CD14-positive monocyte (primary cell): Measurements from ENCODE around the gene FASN. TPM values are rescaled to one million over a fixed set of nuclear protein-coding genes. Genes with fewer than 3 reads are reported as not detected.

Experiments
- DNase-seq, 3 donors: peaks; one replicate each; pipeline ENCODE4 v3.0.0-alpha.2; 2011 to 2022
- H2AFZ ChIP-seq: 2 replicates; pipeline ENCODE4 v1.6.0; 2012; ENCODE audit warnings: mild to moderate bottlenecking, low read depth, low read length, inconsistent platforms; ENCODE audit not compliant: insufficient read depth, poor library complexity, severe bottlenecking
- H3K27ac ChIP-seq, 2 donors: 1 replicate in 1 of 2; 2 replicates in 1 of 2; pipeline ENCODE4 v1.5.1; 2012 to 2013; ENCODE audit warnings: low read length in 2 of 2, control low read depth in 1 of 2, inconsistent platforms in 1 of 2, low read depth in 1 of 2, mild to moderate bottlenecking in 1 of 2
- H3K27me3 ChIP-seq, 2 donors: one replicate each; pipeline versions ENCODE4 v1.6.0 to v1.6.1; 2011 to 2013; ENCODE audit warnings: low read length in 2 of 2; ENCODE audit not compliant: control insufficient read depth in 2 of 2, insufficient read depth in 2 of 2
- H3K36me3 ChIP-seq, 2 donors: replicated peaks in 1 of 2; 1 replicate in 1 of 2; 2 replicates in 1 of 2; pipeline versions ENCODE4 v1.5.1 to v1.6.1; 2012 to 2013; ENCODE audit warnings: low read length in 2 of 2, control low read depth in 1 of 2, inconsistent platforms in 1 of 2, mild to moderate bottlenecking in 1 of 2; ENCODE audit not compliant: insufficient read depth in 2 of 2, control insufficient read depth in 1 of 2
- H3K4me1 ChIP-seq, 2 donors: 1 replicate in 1 of 2; 2 replicates in 1 of 2; pipeline versions ENCODE4 v1.5.1 to v1.6.1; 2012 to 2013; ENCODE audit warnings: low read length in 2 of 2, control low read depth in 1 of 2, inconsistent platforms in 1 of 2, mild to moderate bottlenecking in 1 of 2, moderate library complexity in 1 of 2; ENCODE audit not compliant: insufficient read depth in 2 of 2, control insufficient read depth in 1 of 2
- H3K4me2 ChIP-seq: replicated peaks from 2 replicates; pipeline ENCODE3; 2012; ENCODE audit warnings: low read length, moderate library complexity, mild to moderate bottlenecking; ENCODE audit not compliant: poor library complexity, severe bottlenecking; ENCODE audit errors: extremely low read depth
- H3K4me3 ChIP-seq, 3 experiments: fragments of 200-600 bp in 1 of 3; sonication (generic) in 1 of 3; replicated peaks in 1 of 3; 1 replicate in 2 of 3; 2 replicates in 1 of 3; pipeline ENCODE4 v1.5.1; 2011 to 2013; ENCODE audit warnings: low read length in 3 of 3, mild to moderate bottlenecking in 3 of 3, control low read depth in 2 of 3, low read depth in 2 of 3, inconsistent platforms in 1 of 3, moderate library complexity in 1 of 3
- H3K79me2 ChIP-seq: 2 replicates; pipeline ENCODE4 v1.6.0; 2012; ENCODE audit warnings: mild to moderate bottlenecking, control low read depth, inconsistent platforms, low read length, moderate library complexity; ENCODE audit not compliant: insufficient read depth
- H3K9ac ChIP-seq: 2 replicates; pipeline ENCODE4 v1.6.0; 2017; ENCODE audit warnings: low read length, mild to moderate bottlenecking; ENCODE audit not compliant: insufficient read depth, poor library complexity, severe bottlenecking
- H3K9me3 ChIP-seq, 2 donors: replicated peaks in 1 of 2; 1 replicate in 1 of 2; 2 replicates in 1 of 2; pipeline versions ENCODE4 v1.5.1 to v1.6.1; 2012 to 2013; ENCODE audit warnings: low read length in 2 of 2, control low read depth in 1 of 2; ENCODE audit not compliant: control insufficient read depth in 1 of 2, insufficient read depth in 1 of 2
- H4K20me1 ChIP-seq: 2 replicates; pipeline ENCODE4 v1.6.0; 2012; ENCODE audit warnings: mild to moderate bottlenecking, low read length, control low read depth, moderate library complexity; ENCODE audit not compliant: insufficient read depth
- H3K27ac Mint-ChIP-seq, 7 donors: one replicate each; pipeline ENCODE4 v1.8.0; 2020; ENCODE audit warnings: mild to moderate bottlenecking in 7 of 7, mixed read lengths in 7 of 7, moderate library complexity in 6 of 7, inconsistent platforms in 2 of 7
- H3K27me3 Mint-ChIP-seq, 3 donors: one replicate each; pipeline ENCODE4 v1.8.0; 2021 to 2022; ENCODE audit warnings: low read depth in 3 of 3, mild to moderate bottlenecking in 3 of 3, mixed read lengths in 3 of 3, moderate library complexity in 3 of 3, inconsistent platforms in 1 of 3
- H3K36me3 Mint-ChIP-seq, 2 donors: one replicate each; pipeline ENCODE4 v1.8.0; 2020; ENCODE audit warnings: mixed read lengths in 2 of 2, inconsistent platforms in 1 of 2, mild to moderate bottlenecking in 1 of 2
- H3K4me1 Mint-ChIP-seq: one replicate; pipeline ENCODE4 v1.8.0; 2020; ENCODE audit warnings: mild to moderate bottlenecking, mixed read lengths
- H3K4me3 Mint-ChIP-seq, 2 donors: one replicate each; pipeline ENCODE4 v1.8.0; 2020; ENCODE audit warnings: mild to moderate bottlenecking in 2 of 2, mixed read lengths in 2 of 2, moderate library complexity in 1 of 2
- H3K9me3 Mint-ChIP-seq, 7 donors: one replicate each; pipeline ENCODE4 v1.8.0; 2020 to 2022; ENCODE audit warnings: mixed read lengths in 7 of 7, mild to moderate bottlenecking in 6 of 7, moderate library complexity in 6 of 7, inconsistent platforms in 2 of 7
- CTCF ChIP-seq: fragments of 200-600 bp; IDR thresholded peaks from one replicate; pipeline ENCODE4 v1.8.0; 2022; ENCODE audit warnings: antibody characterized with exemption, mild to moderate bottlenecking
- WGBS: methylation state at CpG from one replicate; pipeline ENCODE4 v1.1.5; 2013; ENCODE audit warnings: missing lambda C conversion rate; ENCODE audit not compliant: insufficient coverage; 5-methylcytosine and 5-hydroxymethylcytosine counted together
- intact Hi-C, 2 donors: fragments of 100-400 bp; cut with micrococcal nuclease; formaldehyde crosslinking; loops; one replicate each; pipeline versions ENCODE4 v1.15.0 to v1.15.1; 2023
- polyA plus RNA-seq, 3 donors: library from polyadenylated mRNA; depleted of rRNA in 1 of 3; unstranded in 2 of 3; stranded (reverse) in 1 of 3; fragments of 300-500 nt in 2 of 3; fragments of >200 nt in 1 of 3; fragmentation: Illumina TruSeq in 2 of 3; gene quantifications; 1 replicate in 2 of 3; 2 replicates in 1 of 3; pipeline ENCODE4 v1.2.3, GENCODE V29; 2012 to 2021

Gene FASN
- polyA plus RNA-seq, 3 donors = 0.08 to 8.4 (median 0.13) TPM

- Histone ChIP-seq H3K27ac (no peak overlapping the region), H3K4me2 (no peak overlapping the region), H3K4me1 (no peaks in the 10 kb centered on the region), H3K9me3 (no peaks in the 10 kb centered on the region), H2AFZ (no peak overlapping the region), H4K20me1 (no peaks in the 10 kb centered on the region), H3K9ac (no peak overlapping the region), H3K4me3 (no peak overlapping the region), H3K27me3 (no peaks in the 10 kb centered on the region), H3K36me3 (peaks cover 0 to 3% of the 10 kb centered on the region in 2 donors), H3K79me2 (no peaks in the 10 kb centered on the region)
- Mint-ChIP-seq H3K36me3 (peaks cover 5 to 13% of the 10 kb centered on the region in 2 donors), H3K4me3 (no peak overlapping the region), H3K27ac (no peak overlapping the region), H3K9me3 (peaks cover 0 to 2% (median 0%) of the 10 kb centered on the region in 7 donors), H3K27me3 (no peaks in the 10 kb centered on the region), H3K4me1 (no peaks in the 10 kb centered on the region)
- no peak for TF ChIP-seq CTCF
- 98% methylated on average over 6 of the region's 9 CpGs for WGBS
- DNase-seq = no peak
- intact Hi-C loops = no loop called here
Observed at GRCh38 chr17:82127704-82128103, 29.7 kb upstream of the FASN start.

- H3K9ac ChIP-seq = no peak overlapping the region
- H3K79me2 ChIP-seq = no peaks in the 10 kb centered on the region
- WGBS = 89% methylated on average over 11 of the region's 11 CpGs
- no peaks in the 10 kb centered on the region for H3K27me3 Mint-ChIP-seq
- no peak overlapping the region for H3K27ac Mint-ChIP-seq
- H2AFZ ChIP-seq = no peak overlapping the region
- peaks cover under 1% of the 10 kb centered on the region for H3K4me1 Mint-ChIP-seq
- no peak overlapping the region for H3K4me2 ChIP-seq
- H4K20me1 ChIP-seq = no peaks in the 10 kb centered on the region
- H3K4me1 ChIP-seq = peaks cover under 1 to 3% of the 10 kb centered on the region in 2 donors
- no peaks in the 10 kb centered on the region for H3K9me3 ChIP-seq
- no peak overlapping the region for H3K4me3 Mint-ChIP-seq
- peaks cover 0 to 2% (median 0%) of the 10 kb centered on the region in 7 donors for H3K9me3 Mint-ChIP-seq
- peaks cover 8 to 15% of the 10 kb centered on the region in 2 donors for H3K36me3 Mint-ChIP-seq
- H3K4me3 ChIP-seq = no peak overlapping the region
- no peak for DNase-seq
- TF ChIP-seq CTCF = no peak
- H3K27me3 ChIP-seq = no peaks in the 10 kb centered on the region
- intact Hi-C loops = no loop called here
- peaks cover 0 to 3% of the 10 kb centered on the region in 2 donors for H3K36me3 ChIP-seq
- H3K27ac ChIP-seq = no peak overlapping the region
Observed at GRCh38 chr17:82127315-82127595, 29.2 kb upstream of the FASN start.
